ENCODE data around the gene TRPM8.

TRPM8 gene

DNA sequence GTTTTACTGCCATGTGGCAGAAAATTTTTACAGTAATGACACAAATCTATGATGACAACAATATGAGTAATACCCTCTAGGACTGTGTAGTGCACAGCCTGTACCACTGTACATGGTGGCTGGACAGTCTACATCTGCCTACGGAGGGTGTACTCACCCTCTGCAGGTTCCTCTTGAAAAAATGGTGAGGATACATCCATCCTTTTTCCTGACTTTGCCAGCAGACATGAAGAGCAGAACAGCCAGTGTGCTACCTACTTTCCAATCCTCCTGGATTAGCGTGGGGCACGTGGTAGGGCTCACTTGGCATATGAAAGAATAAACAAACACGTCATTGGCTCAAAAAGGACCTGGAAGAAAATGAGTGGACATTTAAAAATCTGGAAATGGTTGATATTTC lies 62.6 kb downstream of the TRPM8 start:
- DNase-seq (ENCODE audit: low read depth): no peak
- TF ChIP-seq, protein P1, sequence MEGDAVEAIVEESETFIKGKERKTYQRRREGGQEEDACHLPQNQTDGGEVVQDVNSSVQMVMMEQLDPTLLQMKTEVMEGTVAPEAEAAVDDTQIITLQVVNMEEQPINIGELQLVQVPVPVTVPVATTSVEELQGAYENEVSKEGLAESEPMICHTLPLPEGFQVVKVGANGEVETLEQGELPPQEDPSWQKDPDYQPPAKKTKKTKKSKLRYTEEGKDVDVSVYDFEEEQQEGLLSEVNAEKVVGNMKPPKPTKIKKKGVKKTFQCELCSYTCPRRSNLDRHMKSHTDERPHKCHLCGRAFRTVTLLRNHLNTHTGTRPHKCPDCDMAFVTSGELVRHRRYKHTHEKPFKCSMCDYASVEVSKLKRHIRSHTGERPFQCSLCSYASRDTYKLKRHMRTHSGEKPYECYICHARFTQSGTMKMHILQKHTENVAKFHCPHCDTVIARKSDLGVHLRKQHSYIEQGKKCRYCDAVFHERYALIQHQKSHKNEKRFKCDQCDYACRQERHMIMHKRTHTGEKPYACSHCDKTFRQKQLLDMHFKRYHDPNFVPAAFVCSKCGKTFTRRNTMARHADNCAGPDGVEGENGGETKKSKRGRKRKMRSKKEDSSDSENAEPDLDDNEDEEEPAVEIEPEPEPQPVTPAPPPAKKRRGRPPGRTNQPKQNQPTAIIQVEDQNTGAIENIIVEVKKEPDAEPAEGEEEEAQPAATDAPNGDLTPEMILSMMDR (IDR thresholded peaks at IDR 0.05; ENCODE audit: control insufficient read depth, extremely low read depth, insufficient read depth): no peak
- no peak overlapping the region for H3K4me3 ChIP-seq (ENCODE audit: low read depth, low read length)

DNA sequence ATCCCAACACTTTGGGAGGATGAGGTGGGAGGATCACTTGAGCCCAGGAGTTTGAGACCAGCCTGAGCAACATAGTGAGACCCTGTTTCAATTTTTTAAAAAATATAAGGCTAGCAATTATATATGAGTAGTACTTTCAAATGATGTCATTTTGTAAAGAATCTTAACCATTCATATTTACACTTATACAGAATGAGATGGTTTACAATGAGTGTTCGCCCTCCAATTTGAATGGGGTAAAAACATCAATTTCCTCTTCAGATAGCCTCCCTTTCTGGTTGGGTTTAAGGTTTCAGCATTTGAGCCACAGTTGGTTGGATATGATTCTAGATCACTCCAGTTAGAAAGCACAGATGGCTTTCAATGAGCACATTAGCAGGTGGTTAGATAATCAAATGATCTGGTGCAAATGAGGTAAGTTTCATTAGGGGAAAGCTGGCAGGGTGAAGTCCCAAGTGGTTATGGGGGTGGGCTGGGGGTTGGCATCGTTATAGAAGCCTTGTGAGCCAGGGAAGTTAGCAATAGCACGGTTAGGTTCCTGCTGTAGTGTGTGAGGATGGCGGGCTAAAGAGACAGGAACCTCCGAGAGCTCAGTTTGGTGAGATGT lies 63.9 kb downstream of the TRPM8 start:
- TF ChIP-seq, protein P1 (IDR thresholded peaks at IDR 0.05; ENCODE audit: control insufficient read depth, extremely low read depth, insufficient read depth): no peak
- H3K4me3 ChIP-seq (ENCODE audit: low read depth, low read length): no peak overlapping the region
- no peak for DNase-seq (ENCODE audit: low read depth)

DNA sequence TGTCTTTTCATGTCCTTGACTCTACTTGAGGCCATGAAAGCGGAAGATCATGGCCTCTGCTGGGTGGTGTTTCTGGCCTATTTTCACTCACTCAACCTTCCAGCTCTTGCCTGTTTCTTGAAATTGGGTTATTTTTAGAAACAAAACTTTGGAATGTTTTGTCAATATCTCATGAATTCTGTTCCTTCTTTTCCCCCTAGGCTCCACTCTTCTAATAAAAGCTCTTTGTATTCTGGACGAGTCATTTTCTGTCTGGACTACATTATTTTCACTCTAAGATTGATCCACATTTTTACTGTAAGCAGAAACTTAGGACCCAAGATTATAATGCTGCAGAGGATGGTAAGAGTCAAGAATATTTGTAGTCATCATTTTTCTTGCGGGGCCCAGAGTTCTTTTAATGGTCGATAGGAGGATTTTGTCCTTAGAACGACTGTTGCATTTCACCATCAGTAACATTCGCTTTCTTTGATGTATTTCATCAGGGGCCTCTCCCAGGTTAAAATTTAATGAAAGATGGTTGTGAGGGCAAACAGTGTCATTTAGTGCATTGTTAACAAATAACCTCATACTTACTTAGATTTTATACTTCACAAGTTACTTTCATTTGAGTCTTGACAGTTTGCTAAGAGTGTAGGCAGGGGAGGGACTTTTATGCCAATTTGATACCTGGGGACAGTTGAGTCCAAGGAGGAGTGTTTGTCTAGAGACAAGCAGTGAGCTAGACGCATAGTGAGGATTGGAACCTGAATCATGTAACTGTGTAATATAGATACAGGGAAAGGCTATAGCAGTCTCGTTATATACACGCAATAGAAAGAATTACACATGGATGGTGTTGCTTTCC lies 64.6 kb downstream of the TRPM8 start:
- DNase-seq (ENCODE audit: low read depth): no peak

DNA sequence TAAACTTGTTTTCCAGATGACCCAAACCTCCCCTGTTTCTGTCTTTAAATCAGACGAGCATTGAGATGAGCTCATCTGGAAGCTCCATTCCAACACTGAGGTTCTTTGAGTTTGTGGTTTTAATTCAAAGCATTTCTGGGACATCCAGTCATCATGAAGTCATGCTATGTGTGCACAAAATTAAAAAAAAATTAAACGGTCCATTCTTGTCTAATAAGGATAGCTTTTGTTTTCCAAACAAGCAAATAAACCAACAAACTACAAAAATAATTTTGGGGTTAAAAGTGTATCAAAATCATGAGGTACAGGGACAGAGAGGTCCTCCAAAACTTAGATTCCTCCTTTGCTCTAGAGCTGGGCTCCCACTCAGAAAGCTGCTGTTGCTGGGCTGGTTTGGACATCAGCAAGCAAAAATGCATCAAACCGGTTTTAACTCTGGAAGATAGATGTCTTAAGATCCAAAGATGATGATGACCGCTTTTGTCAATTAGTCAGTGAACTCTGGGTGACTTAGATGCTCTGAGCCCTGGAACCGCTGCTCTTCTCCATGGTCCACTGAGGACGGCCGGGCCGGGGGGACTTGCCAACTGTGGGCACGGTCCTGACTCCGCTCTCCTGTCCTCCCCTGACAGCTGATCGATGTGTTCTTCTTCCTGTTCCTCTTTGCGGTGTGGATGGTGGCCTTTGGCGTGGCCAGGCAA lies 65.4 kb downstream of the TRPM8 start:
- no peak for DNase-seq (ENCODE audit: low read depth)
- TF ChIP-seq, protein P1 (IDR thresholded peaks at IDR 0.05; ENCODE audit: control insufficient read depth, extremely low read depth, insufficient read depth): no peak
- H3K4me3 ChIP-seq (ENCODE audit: low read depth, low read length): no peak overlapping the region

More for the DNA sequence above, 64.6 kb downstream of the TRPM8 start:
- no peak overlapping the region for H3K4me3 ChIP-seq (ENCODE audit: low read depth, low read length)
- TF ChIP-seq, protein P1 (IDR thresholded peaks at IDR 0.05; ENCODE audit: control insufficient read depth, extremely low read depth, insufficient read depth): no peak

DNA sequence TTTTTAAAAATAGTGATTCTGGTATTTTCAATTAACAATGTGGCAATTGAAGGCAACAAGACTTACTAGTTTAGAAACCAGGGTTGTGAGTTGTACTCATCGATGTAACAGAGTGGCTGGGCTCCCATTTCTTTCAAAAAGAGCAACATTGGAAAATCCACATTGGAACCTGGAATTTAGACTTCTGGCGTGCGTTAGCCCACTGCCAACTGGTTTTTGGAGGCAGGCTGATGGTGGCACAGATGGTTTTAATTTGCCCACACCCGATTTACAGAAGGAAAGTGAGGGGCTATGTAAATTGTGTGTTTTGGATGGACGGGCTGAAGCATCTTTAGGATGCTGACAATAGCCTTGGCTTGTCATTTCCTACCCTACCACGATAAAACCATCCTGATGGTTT lies 66.3 kb downstream of the TRPM8 start:
- TF ChIP-seq, protein P1 (IDR thresholded peaks at IDR 0.05; ENCODE audit: control insufficient read depth, extremely low read depth, insufficient read depth): no peak
- no peak for DNase-seq (ENCODE audit: low read depth)
- H3K4me3 ChIP-seq (ENCODE audit: low read depth, low read length): no peak overlapping the region

DNA sequence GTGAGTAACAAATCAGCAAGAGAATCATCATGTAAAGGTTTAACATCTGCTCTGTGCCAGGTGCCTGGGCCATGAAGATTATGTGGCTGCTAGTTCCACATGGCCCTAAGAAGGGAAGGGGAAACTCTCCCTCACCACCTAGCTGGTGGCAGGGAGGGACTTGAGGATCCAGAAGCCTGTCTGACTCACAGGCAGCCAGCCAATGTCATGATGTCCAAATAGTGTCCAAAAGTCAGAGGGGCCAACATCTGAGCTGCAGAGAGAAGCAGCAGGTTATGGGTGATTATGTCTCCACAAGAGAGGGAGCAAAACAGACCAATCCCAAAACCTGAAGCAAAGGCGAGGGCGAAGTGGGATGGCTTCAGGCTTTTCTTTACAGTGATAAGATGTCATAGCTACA lies 71.4 kb downstream of the TRPM8 start:
- DNase-seq (ENCODE audit: low read depth): no peak
- TF ChIP-seq, protein P1 (IDR thresholded peaks at IDR 0.05; ENCODE audit: control insufficient read depth, extremely low read depth, insufficient read depth): no peak
- no peak overlapping the region for H3K4me3 ChIP-seq (ENCODE audit: low read depth, low read length)

Measured in LNCaP clone FGC (cell line).